ENCODE data around the gene ZNF688.
A peak's percentile ranks its signal among the peaks of the same experiment; 100 is the strongest.

The ZNF688 gene

GRCh38 chr16:30571445-30572322, at the start of gene ZNF688:
TSS of gene ZNF688 (minus strand) at chr16:30571714. CDS start at chr16:30571629, 85 bp downstream.
- H3K27ac ChIP-seq (ENCODE audit: low read depth, low read length): peak within 1 kb of the TSS; percentile 93
- no peaks in the 10 kb centered on the region for H3K27me3 ChIP-seq (ENCODE audit: control insufficient read depth, insufficient read depth, low read length)
- H3K4me3 ChIP-seq (ENCODE audit: low read depth, low read length): peak within 1 kb of the TSS; percentile 78
- peaks cover 10% of the 10 kb centered on the region for H3K4me1 ChIP-seq (ENCODE audit: control insufficient read depth, insufficient read depth, low read length)
- peak within 1 kb of the TSS; percentile 75 for H3K9ac ChIP-seq (ENCODE audit: low read depth, low read length)
- H3K9me3 ChIP-seq (ENCODE audit: control insufficient read depth, insufficient read depth, low read length): no peaks in the 10 kb centered on the region
- no peaks in the 10 kb centered on the region for H3K36me3 ChIP-seq (ENCODE audit: control insufficient read depth, insufficient read depth, low read length)

DNA sequence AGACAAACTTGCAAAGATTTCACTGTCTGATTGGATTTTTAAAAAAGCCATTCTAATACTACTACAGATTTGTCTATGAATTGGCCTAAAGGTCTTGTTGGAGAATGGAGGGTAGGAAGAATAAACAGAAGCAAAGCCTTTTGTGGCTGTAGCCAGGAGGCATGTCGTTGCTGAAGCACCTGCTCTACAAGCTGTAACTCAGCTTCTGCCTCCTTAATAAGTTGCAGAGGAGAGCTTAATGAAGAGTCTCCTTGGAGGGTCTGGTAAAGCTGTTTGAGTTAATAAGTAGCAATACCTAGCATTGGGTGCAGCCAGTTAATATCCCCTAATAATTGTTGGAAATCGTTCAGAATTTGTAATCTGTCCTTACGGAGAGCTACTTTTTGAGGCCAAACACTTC, 48.7 kb upstream of the ZNF688 start:
- Histone ChIP-seq H3K9ac (ENCODE audit: low read depth, low read length) (no peak overlapping the region), H3K4me3 (ENCODE audit: low read depth, low read length) (no peak overlapping the region), H3K36me3 (ENCODE audit: control insufficient read depth, insufficient read depth, low read length) (no peaks in the 10 kb centered on the region), H3K27me3 (ENCODE audit: control insufficient read depth, insufficient read depth, low read length) (no peaks in the 10 kb centered on the region; the same call in 1 of the 2 replicates), H3K4me1 (ENCODE audit: control insufficient read depth, insufficient read depth, low read length) (no peaks in the 10 kb centered on the region), H3K9me3 (ENCODE audit: control insufficient read depth, insufficient read depth, low read length) (no peaks in the 10 kb centered on the region), H3K27ac (ENCODE audit: low read depth, low read length) (no peak overlapping the region)

- no peaks in the 10 kb centered on the region for H3K9me3 ChIP-seq (ENCODE audit: control insufficient read depth, insufficient read depth, low read length)
- no peaks in the 10 kb centered on the region for H3K36me3 ChIP-seq (ENCODE audit: control insufficient read depth, insufficient read depth, low read length)
- no peak overlapping the region for H3K27ac ChIP-seq (ENCODE audit: low read depth, low read length)
- H3K9ac ChIP-seq (ENCODE audit: low read depth, low read length): no peak overlapping the region
- H3K4me3 ChIP-seq (ENCODE audit: low read depth, low read length): no peak overlapping the region
- no peaks in the 10 kb centered on the region; the same call in 1 of the 2 replicates for H3K27me3 ChIP-seq (ENCODE audit: control insufficient read depth, insufficient read depth, low read length)
- H3K4me1 ChIP-seq (ENCODE audit: control insufficient read depth, insufficient read depth, low read length): no peaks in the 10 kb centered on the region
Measured at GRCh38 chr16:30619638-30620037, 48.1 kb upstream of the ZNF688 start.

DNA sequence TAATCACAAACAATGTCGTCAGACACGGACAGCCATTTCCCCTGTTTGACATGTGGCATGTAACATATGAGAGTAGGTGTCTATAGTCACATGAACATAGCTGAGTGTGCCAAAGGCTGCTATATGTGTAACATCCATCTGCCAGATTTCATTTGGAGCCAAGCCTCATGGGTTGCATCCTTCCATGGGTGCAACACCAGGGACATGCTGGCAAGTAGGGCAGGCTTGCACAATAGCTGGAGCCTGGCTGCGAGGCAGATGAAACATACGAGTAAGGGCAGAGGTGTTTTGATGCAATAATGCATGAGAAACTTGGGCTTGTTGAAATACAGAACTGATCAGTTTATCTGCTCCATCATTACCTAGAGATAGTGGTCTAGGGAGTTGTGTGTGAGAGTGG, 47.7 kb upstream of the ZNF688 start:
- H3K9me3 ChIP-seq (ENCODE audit: control insufficient read depth, insufficient read depth, low read length): no peaks in the 10 kb centered on the region
- H3K9ac ChIP-seq (ENCODE audit: low read depth, low read length): no peak overlapping the region
- no peak overlapping the region for H3K4me3 ChIP-seq (ENCODE audit: low read depth, low read length)
- H3K36me3 ChIP-seq (ENCODE audit: control insufficient read depth, insufficient read depth, low read length): no peaks in the 10 kb centered on the region
- no peaks in the 10 kb centered on the region; the same call in 1 of the 2 replicates for H3K27me3 ChIP-seq (ENCODE audit: control insufficient read depth, insufficient read depth, low read length)
- no peak overlapping the region for H3K27ac ChIP-seq (ENCODE audit: low read depth, low read length)
- no peaks in the 10 kb centered on the region for H3K4me1 ChIP-seq (ENCODE audit: control insufficient read depth, insufficient read depth, low read length)

DNA sequence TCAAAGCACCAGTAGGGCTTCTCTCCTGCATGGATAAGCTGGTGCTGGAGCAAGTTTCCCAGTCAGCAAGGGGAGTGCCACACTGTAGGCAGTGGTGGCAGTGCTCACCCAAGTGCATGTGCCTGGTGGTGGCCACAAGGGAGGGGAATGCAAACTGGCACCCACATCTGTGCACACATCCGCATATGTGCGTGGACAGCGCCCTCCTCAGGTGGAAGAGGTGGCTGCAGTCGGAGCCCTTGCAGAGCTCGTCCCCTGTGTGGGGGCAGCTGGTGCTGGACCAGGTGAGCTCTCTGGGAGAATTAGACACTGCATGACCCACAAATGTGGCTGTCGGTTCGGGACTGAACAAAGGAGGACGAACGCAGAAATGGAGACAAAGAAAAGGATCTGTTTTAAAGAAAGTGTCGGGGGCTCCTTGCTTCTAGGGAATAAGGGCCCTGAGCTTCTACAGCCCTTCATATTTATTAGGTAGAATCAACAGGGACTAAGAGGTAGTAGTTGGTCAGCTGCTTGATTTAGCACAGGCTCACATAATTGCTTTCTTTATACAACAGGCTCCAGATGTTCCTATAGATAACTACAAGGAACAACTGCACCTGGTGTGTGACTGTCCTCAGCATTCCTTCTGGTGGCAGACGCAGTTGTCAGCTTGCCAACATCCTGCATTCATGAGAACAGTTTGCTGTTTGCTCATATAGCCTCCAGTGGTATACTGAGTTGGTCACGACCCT, 44.0 kb upstream of the ZNF688 start:
- Histone ChIP-seq H3K36me3 (ENCODE audit: control insufficient read depth, insufficient read depth, low read length) (no peaks in the 10 kb centered on the region), H3K4me3 (ENCODE audit: low read depth, low read length) (no peak overlapping the region), H3K27ac (ENCODE audit: low read depth, low read length) (no peak overlapping the region), H3K27me3 (ENCODE audit: control insufficient read depth, insufficient read depth, low read length) (no peaks in the 10 kb centered on the region; the same call in 1 of the 2 replicates), H3K9ac (ENCODE audit: low read depth, low read length) (no peak overlapping the region), H3K4me1 (ENCODE audit: control insufficient read depth, insufficient read depth, low read length) (no peaks in the 10 kb centered on the region), H3K9me3 (ENCODE audit: control insufficient read depth, insufficient read depth, low read length) (no peaks in the 10 kb centered on the region)

- no peaks in the 10 kb centered on the region for H3K9me3 ChIP-seq (ENCODE audit: control insufficient read depth, insufficient read depth, low read length)
- H3K4me1 ChIP-seq (ENCODE audit: control insufficient read depth, insufficient read depth, low read length): peaks cover 4% of the 10 kb centered on the region; the same call in 1 of the 2 replicates
Measured at GRCh38 chr16:30609926-30610839, 38.7 kb upstream of the ZNF688 start, which contains the start of gene ZNF689. TSS of gene ZNF689 (minus strand) at chr16:30610389. CDS start at chr16:30610041, 348 bp downstream.

DNA sequence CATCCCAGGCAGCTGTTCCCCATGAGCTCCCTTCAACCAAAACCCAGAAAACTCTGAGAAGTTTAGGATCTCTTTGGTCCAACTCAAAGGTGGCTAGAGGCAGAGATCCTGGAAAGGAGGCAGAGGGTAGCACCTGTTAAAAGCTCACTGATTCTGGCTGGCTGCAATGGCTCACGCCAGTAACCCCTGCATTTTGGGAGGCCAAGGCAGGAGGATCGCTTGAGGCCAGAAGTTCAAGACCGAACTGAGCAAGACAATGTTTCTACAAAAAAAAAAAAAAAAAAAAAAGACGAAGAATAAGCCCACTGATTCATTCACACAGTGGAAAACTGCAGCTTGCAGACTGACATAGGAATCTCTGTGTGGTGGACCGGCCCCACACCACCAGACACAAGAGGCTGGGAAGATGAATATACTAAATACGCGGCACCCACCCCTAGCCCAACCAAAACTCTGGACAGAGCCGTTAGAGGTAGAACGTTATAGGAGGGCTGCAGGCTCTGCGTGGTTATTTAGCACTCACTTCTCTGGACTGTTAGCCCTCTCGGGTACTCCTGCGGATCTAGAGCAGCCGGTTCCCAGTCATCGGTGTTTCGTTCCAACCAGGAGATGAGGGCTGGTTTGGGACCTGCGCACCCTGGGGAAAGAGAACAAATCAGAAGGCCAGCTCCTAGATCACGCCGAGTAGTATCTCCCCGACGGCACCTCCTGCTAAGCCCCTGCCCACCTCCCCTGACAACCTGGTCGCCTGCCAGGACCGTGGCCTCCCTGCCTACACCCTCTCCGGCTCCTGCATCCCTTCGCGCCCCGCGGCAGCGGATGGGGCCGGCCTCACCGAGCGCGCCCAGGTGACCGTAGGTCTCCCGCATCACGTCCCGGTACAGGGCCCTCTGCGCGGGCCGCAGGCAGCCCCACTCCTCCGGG, 37.8 kb upstream of the ZNF688 start:
- peaks cover 34% of the 10 kb centered on the region for H3K36me3 ChIP-seq (ENCODE audit: control insufficient read depth, insufficient read depth, low read length)
- no peaks in the 10 kb centered on the region for H3K27me3 ChIP-seq (ENCODE audit: control insufficient read depth, insufficient read depth, low read length)
- peak overlapping the region; percentile 98 for H3K9ac ChIP-seq (ENCODE audit: low read depth, low read length)
- no peaks in the 10 kb centered on the region for H3K9me3 ChIP-seq (ENCODE audit: control insufficient read depth, insufficient read depth, low read length)
- H3K27ac ChIP-seq (ENCODE audit: low read depth, low read length): peak overlapping the region; percentile 97
- peaks cover 4% of the 10 kb centered on the region; the same call in 1 of the 2 replicates for H3K4me1 ChIP-seq (ENCODE audit: control insufficient read depth, insufficient read depth, low read length)
- H3K4me3 ChIP-seq (ENCODE audit: low read depth, low read length): peak overlapping the region; percentile 98

More at GRCh38 chr16:30609926-30610839, 38.7 kb upstream of the ZNF688 start, which contains the start of gene ZNF689:
- H3K27ac ChIP-seq (ENCODE audit: low read depth, low read length): peak within 1 kb of the TSS; percentile 97
- peak within 1 kb of the TSS; percentile 98 for H3K9ac ChIP-seq (ENCODE audit: low read depth, low read length)
- peaks cover 25% of the 10 kb centered on the region for H3K36me3 ChIP-seq (ENCODE audit: control insufficient read depth, insufficient read depth, low read length)
- peak within 1 kb of the TSS; percentile 98 for H3K4me3 ChIP-seq (ENCODE audit: low read depth, low read length)
- H3K27me3 ChIP-seq (ENCODE audit: control insufficient read depth, insufficient read depth, low read length): no peaks in the 10 kb centered on the region

DNA sequence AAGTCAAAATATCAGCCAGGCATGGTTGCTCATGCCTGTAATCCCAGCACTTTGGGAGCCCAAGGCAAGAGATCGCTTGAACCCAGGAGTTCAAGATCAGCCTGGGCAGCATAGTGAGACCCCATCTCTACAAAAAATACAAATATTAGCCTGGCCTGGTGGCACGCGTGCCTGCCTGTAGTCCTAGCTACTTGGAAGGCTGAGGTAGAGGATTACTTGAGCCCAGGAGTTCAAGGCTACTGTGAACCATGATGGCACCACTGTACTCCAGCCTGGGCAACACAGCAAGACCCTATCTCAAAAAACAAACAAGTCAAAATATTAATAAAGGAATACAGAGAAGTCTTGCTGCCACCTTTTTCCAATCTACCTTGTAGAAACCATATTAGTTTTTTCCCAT, 34.5 kb upstream of the ZNF688 start:
- H3K4me1 ChIP-seq (ENCODE audit: control insufficient read depth, insufficient read depth, low read length): peaks cover 4% of the 10 kb centered on the region; the same call in 1 of the 2 replicates
- H3K4me3 ChIP-seq (ENCODE audit: low read depth, low read length): no peak overlapping the region
- H3K9me3 ChIP-seq (ENCODE audit: control insufficient read depth, insufficient read depth, low read length): no peaks in the 10 kb centered on the region
- no peaks in the 10 kb centered on the region for H3K27me3 ChIP-seq (ENCODE audit: control insufficient read depth, insufficient read depth, low read length)
- H3K27ac ChIP-seq (ENCODE audit: low read depth, low read length): no peak overlapping the region
- no peak overlapping the region for H3K9ac ChIP-seq (ENCODE audit: low read depth, low read length)
- peaks cover 45% of the 10 kb centered on the region for H3K36me3 ChIP-seq (ENCODE audit: control insufficient read depth, insufficient read depth, low read length)

- H3K27me3 ChIP-seq (ENCODE audit: control insufficient read depth, insufficient read depth, low read length): no peaks in the 10 kb centered on the region
Measured at GRCh38 chr16:30605158-30605557, 33.6 kb upstream of the ZNF688 start.

More at GRCh38 chr16:30605158-30605557, 33.6 kb upstream of the ZNF688 start:
- Histone ChIP-seq H3K4me1 (ENCODE audit: control insufficient read depth, insufficient read depth, low read length) (peaks cover 4% of the 10 kb centered on the region; the same call in 1 of the 2 replicates), H3K27ac (ENCODE audit: low read depth, low read length) (no peak overlapping the region), H3K9me3 (ENCODE audit: control insufficient read depth, insufficient read depth, low read length) (no peaks in the 10 kb centered on the region), H3K4me3 (ENCODE audit: low read depth, low read length) (no peak overlapping the region), H3K9ac (ENCODE audit: low read depth, low read length) (no peak overlapping the region), H3K36me3 (ENCODE audit: control insufficient read depth, insufficient read depth, low read length) (peaks cover 45% of the 10 kb centered on the region)

Data from HUES48 (cell line).